Activated T-cell treated with anti-CD3 and anti-CD28 coated beads, Interleukin-2, amount 50 U/mL, for 48 hours (primary cell): ENCODE results near the gene FAM117B.

Experiments used
- DNase-seq, 2 experiments: peaks; one replicate each; pipeline ENCODE4 v3.0.0-alpha.2; 2020

Gene FAM117B

DNA sequence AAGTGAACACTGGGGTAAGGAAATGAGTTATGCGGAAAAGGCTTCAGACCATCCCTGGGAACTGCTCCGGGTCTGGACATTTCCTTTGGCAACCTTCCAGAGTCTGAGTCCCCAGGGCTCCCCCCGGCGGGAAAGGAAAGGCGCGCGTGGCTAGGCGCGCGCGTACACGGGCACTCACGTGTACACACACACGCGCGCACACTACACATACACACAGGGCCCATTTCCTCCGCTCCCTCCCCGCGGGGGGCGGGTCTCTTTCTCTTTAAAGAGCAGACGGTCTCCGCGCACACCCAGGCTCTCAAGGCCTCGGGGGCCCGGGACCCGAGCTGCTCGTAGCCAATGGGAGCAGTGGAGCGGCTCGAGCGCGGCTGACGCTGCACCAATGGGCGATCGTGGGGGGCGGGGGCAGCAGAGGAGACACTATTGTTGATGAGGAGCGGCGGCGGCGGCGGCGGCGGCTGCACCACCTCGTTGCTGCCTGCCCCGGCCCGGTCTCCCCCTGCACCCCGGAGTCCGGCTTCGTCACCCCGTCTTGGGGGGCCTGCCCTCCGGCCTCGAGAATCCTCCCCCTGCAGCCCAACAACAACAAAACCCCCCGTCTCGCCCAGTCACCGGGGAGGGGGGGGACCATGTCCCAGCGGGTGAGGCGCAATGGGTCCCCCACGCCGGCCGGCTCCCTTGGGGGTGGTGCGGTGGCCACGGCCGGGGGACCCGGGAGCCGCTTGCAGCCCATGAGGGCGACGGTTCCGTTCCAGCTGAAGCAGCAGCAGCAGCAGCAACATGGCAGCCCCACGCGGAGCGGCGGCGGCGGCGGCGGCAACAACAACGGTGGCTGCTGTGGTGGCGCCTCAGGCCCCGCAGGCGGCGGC lies at the start of gene FAM117B:
TSS of gene FAM117B (plus strand) at position 414 of the 872 bp plus-strand sequence. CDS start at position 633, 219 bp downstream.
- peak; percentile 99 for DNase-seq

DNA sequence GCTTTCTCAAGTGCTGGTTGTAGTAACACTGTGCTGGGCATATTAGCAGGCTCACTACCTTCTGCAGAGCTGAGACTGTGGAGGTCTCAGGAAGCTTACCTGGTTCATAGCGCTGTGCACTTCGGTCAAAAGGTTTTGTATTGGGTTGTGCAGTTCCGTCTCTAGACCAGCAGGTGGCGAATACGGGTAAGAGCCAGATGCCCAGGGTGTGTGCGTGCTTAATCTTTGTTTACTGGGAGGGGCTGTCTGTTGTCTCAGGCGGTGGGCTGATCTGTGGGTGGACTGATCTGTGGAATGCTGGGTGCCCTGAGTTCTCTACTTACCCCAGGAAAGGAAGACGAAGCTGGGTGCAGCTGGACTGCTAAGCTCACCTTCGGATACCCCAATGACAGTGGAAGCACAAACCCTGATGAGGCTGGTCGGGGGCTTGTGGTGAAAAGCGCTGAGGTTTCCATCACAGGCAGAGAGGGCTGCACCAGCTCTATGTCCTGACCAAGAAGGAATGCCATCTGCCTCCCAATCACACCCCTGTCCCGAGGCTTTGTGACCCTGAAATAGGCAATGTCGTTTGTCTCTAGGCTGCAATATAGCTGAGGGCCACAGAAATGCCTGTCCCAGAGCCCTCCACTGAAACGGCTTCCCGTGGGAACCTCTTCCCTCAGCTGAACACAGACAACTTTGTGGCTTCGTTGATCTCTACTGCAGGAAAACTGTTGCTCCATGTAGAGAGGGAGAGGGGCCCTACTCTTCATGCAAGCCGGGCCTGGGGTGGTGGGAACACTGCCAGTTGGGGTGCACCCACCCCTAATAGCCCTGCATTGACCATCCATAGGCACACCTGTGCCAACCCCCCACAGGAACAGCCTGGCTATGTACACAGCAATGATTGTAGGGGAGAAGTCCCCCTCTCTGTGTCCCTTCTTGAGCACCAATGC lies 45.9 kb upstream of the FAM117B start:
- peak; percentile 69 to 74 for DNase-seq

DNA sequence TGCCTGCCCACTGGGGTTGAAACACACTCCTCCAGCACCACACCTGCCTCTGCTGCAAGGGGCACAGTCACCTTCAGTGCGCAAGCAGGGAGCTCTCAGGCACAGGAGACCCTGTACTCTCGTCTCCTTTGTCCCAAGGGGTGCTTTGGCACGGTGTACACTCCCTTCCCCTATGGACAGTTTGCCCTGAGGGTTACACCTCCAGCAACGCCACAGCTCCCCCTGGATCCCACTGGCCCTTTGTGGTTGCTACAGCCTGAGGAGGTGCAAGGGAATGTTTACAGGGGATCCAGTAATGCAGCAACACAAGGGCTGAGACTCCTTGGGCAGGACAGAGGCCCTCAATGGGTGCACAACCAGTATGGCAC lies 45.2 kb upstream of the FAM117B start:
- no peak for DNase-seq

DNA sequence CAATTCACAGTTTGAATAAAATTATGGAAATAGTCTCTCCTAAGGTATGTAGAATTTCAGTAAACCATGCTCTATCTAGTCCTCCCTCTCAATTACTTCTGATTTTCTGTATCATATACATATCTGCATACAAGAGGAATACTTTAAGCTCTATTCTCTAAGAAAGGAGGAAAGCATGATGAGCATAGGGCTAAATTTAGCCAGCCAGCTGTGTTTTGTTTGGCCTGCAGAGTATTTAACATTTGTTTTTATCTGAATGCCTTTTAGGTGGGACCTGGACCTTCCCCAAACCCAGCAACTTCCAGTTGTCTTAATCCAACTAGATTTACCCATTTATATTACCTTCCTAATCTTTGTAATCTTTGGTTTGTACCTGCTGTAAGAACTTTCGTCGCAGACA lies 42.2 kb upstream of the FAM117B start:
- DNase-seq, result no peak

DNA sequence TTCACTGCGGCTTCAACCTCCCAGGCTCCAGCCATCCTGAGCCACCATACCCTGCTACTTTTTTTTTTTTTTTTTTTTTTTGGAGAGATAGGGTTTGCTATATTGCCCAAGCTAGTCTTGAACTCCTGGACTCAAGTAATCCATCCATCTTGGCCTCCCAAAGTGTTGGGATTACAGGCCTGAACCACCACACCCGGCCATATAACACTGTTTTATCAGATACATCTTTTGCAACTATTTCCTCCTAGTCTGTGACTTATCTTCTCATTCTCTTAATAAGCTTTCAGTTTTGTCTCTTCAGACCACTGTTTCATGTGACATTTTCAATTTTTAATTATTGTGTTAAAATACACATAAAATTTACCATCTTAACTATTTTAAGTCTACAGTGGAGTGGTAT lies 35.7 kb upstream of the FAM117B start:
- no peak for DNase-seq

DNA sequence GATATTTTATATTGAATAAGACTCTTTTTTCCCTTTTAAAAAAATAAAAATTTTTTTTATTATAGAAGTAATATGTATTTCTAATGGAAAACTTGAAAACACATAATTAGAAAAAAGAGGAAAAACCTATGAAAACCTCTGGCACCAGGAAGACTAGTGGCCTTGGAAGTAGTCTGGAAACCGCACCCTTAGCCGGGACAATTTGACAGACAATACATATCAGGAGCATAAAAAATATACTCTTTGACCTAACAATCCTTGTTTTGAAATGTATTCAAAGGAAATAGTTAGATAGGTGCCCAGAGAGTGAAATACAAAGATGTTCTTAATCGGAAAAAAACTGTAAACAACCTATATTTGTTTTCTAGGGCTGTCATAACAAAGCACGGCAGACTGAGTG lies 34.9 kb upstream of the FAM117B start:
- DNase-seq, result no peak

DNA sequence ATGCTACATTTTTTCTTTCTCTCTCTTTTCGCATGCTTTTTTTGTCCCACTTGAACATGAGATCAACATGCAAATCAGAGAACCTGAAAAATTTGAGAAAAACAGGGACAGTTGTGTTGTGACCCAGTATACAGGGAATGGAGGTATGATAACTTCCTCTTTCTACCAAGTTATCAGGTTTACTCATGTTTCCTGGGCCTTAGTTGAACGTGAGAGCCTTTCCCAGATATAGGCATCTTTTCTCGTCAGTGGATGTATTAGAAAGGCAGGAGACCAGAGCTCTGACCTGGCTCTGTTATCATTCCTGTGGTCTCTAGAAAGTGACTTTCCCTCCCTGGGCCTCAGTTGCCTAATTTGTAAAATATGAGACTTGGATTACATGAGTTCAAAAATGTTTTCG lies 30.1 kb upstream of the FAM117B start:
- DNase-seq, result no peak

DNA sequence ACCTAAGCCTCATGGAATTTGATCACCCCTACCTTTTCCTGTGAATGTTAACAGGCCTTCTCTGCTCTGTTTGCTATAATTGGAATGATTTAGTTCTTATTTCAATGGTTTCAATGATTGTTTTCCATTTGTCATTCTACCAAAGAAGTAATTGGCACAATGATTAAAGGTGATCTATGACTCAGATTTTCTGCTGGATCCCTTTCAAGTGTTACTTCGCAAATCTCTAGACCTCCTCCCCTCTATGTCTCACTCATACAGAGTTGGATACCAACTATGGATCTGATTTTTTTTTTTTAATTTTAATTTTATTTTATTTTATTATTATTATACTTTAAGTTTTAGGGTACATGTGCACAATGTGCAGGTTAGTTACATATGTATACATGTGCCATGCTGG lies 29.6 kb upstream of the FAM117B start:
- no peak for DNase-seq

DNA sequence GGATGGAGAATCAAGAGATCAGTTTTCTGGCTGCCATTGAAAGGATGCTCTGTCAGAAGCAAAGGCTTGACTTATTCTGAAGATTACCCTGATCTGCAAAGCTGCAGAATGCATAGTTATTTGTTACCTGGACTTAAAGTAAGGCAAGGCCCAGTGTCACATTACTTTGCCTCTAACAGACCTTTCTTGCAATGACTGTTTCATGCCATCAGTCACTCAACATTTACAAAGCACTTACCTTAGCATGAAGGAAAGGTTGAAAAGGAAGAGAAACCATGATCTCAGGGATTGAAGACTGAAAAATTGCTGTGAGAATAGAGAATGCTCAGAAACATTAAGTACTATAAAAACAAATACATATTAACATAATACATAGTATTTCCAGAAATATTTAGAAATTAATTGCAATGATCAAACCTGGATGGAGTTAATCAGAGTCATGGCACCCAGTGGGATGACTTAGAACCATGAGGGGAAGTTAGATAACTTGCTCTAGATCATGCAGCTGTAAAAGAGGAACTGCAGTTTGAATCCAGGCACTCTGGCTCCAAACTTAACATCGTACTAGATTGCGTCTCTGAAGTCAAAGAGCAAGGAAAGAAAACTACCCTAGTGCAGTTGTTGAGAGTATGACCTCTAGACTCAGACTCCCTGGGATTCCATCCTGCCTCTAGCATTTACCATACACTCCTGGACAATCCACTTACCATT lies 26.5 kb upstream of the FAM117B start:
- DNase-seq, result no peak

DNA sequence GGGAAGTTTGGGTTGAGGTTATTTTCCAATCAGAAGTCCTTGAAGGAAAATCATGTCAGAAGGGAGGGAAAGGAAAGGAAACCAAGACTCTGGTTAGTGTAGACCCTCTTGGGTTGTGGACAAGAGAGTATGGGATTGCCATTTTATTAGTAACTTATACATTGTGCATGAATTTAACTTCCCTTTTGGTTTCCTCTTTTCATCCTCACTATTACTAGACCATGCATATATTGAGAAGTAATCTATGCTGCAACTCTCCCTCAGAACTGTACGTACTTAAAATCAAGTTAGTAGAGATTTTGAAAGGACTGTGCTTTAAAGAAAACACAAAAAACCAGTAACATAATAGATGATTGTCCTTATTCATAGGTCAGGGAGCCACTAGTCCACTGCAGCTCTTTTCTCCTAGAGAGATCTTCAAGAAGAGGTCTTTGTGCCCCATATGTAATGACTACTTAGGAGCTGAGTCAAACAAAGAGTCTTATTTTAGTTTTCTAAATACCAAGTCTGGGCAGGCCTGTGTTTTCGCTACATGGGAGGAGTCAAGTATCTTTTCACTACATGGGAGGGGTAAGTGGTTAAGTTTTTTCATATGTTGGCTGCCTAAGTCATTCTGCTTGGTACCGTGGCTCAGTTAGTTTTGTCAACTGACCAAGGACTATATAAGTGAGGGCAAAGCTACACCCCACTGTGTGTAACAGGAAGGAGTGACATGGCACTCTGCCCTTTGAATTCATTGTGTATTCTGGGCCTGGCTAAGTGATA lies 25.2 kb upstream of the FAM117B start:
- no peak for DNase-seq

DNA sequence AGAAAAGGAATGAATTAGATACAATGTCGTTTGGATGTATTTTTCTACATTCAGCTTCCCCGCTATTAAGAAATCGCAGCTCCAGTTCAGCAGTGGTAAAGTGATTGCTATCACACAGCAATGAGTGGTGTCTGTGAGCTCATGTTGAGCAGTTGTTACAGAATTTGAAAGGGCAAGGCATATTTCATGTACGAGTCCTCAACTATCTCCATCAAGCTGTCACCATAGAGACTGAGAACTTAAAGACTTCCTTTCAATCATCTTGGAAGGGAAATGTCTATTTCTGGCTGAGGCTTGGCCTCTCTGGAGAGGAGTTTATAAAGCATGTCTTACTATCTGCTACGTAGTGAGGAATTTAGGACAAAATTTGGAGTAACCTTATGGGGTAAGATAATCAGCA lies 24.4 kb upstream of the FAM117B start:
- DNase-seq, result no peak

DNA sequence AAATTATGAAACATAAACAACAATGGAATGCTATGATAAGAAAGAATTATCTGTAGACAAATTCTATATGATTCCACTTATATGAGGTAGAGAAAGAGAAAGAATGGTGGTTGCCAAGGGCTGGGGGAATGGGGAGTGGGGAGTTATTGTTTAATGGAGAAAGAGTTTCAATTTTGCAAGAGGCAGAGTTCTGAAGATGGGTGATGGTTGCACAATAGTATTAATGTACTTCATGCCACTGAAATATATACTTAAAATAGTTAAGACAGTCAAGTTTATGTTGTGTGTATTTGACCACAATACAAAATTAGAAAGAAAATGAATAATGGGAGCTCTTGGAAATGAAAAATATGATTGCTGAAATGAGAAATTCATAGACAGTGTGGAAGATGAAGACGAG lies 22.6 kb upstream of the FAM117B start:
- no peak for DNase-seq

DNA sequence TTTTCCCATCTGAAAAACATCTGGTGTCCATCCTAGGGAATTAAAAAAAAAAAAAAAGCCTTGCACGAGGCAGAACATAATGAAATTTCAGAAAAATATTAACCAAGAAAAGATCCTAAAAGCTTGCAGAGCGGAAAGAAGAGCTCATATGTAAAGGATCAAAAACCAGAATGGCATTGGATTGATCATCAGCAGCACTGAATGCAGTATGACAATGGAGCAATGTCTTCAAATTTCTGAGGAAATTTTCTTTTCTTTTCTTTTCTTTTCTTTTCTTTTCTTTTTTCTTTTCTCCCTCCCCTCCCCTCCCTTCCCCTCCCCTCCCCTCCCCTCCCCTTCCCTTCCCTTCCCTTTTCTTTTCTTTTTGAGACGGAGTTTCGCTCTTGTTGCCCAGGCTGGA lies 21.3 kb upstream of the FAM117B start:
- DNase-seq, result no peak

DNA sequence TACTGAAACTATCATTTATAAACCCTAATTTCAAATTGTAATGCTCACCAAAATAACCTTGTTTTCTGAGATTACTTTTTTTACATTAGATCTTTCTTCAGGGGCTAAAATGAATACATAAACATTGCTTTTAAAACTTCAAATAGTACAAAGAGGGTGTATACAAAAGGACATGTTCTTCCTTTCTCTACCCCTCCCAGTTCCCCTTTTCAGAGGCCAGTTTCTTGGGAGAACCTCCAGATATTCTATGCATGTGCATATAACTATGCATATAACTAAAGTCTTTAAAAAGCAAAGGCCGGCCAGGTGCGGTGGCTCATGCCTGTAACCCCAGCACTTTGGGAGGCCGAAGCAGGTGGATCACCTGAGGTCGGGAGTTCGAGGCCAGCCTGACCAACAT lies 10.6 kb upstream of the FAM117B start:
- DNase-seq, result no peak

DNA sequence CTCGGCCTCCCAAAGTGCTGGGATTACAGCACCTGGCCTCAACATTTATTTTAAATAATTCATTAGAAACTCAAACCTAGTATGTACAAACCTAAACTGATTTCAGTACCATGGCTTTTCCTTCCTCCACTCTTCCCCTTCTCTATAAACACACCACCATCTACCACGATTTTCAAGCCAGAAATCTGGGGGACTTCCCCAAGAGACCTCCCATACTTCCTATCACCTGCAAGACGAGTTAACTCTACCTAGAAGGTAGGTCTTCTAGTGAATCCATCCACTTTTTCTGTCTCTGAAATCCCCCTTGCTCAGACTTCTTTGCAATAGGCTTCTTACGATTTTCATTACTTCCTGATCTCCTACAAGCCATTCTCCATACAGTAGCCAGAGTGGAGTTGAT lies 7.7 kb upstream of the FAM117B start:
- DNase-seq, result no peak

DNA sequence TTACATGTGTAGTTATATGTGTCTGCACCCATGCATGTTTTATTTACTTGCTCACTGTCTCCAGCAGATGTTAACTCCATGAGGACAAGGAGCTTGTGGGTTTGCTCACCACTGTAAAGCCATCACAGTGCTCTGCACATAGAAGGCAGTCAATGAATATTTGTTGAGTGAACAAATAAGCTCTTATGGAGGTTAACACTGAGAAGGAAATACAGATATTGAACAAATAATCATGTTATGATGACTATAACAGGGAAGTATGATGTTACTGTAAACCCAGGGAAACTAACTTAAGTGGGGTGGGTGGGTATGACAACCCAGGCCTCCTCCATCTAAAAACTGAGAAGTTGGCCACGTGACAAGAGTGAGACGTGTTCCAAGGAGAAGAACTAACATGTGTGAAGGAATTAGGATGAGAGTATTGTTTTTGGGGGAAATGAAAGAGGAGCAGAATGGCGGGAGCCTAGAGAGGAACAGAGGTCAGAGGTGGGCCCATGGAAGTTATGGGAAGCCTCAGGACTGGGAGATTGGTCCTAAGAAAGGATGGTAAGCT lies 6.0 kb upstream of the FAM117B start:
- DNase-seq, result no peak

DNA sequence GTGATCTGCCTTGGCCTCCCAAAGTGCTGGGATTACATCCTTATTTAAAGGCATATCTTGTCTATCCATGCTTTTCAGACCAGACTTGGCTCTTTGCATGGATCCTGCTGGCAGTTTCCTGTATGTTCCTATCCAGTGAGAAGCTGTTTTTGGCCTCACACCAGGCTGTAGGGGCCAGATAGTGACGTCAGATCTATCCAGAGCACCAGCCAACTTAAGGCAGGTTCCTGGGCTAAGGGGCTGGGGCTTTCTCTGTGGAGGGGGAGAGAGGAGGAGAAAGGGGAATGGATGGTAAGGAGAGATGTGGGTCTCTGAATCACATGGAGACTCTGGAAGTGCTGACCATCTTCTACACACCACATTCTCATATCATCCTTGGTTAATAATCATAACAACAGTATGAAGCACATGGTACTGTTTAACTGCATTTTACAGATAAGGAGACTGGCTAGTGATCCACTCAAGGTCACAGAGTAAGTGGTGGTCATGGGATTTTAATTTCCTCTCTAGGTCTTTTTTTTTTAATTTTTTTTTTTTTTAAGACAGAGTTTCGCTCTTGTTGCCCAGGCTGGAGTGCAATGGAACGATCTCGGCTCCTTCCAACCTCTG lies 2.0 kb upstream of the FAM117B start:
- no peak for DNase-seq

DNA sequence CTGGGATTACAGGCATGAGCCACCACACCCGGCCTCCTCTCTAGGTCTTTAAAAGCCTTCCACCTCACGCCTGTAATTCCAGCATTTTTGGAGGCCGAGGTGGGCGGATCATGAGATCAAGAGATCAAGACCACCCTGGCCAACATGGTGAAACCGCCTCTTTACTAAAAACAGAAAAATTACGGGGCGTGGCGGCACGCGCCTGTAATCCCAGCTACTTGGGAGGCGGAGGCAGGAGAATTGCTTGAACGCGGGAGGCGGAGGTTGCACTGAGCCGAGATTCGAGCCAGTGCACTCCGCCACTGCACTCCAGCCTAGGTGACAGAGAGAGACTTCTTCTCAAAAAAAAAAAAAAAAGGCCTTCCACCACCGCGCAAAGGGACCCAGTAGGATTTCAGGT lies 1.3 kb upstream of the FAM117B start:
- DNase-seq, result no peak

DNA sequence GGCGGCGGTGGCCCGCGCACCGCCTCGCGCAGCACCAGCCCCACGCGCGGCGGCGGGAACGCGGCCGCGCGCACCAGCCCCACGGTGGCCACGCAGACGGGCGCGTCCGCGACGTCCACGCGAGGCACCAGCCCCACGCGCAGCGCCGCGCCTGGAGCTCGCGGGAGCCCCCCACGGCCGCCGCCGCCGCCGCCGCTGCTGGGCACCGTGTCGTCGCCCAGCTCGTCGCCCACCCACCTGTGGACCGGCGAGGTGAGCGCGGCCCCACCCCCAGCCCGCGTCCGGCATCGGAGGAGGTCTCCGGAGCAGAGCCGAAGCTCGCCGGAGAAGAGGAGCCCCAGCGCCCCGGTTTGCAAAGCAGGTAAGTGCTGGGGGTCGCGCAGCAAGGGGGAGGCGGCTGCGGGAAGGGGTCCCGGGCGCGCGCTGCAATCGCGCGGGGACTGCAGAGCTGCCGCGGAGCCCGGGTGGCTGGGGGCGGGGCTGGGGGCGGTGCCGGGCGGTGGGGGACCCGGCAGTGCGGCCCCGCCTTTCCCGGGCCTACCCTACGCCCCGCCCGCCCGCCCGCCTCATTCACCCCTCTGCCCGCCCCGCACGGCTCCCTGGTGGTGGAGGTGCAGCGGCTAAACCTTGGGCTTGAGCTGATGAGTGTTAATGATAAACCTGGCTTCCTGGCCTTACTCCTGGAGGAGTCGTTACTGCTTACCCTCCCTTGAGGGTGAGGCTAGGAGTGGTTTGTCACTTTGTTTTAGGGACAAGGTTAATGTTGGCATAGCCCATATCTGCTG lies 851 bp downstream of the FAM117B start:
- DNase-seq, result peak; percentile 88 to 89

DNA sequence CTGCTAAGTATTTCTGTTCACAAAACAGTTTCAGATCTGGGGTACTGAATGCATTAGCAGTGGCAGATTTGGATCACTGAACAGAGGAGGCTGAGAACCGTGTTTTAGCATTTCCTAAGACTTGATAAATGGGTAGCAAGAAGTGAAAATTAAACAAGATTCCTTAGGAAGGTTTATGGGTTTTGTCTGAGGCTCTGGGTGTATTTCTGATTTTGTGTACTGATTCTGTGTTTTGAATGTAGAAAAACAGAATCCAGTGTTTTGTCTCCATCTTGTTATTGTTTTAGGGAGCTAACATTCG lies 1.4 kb downstream of the FAM117B start:
- no peak for DNase-seq

DNA sequence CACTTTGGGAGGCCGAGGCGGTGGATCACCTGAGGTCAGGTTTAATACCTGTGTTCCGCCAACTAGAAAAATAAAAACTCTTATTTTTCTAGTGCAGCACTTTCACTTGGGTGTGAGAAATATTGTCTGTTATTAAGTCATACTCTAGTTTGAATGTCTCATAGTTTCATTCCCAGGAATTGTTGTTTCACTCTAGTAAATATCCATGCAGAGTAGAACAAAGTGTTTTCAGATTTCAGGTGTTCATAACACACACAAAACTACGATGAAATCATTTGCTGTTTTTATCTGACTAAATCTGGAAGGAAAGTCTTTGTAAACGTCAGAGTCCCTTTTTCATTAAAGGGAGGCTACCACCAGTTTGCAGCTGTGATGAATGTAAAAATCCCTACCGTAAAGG lies 4.0 kb downstream of the FAM117B start:
- DNase-seq, result no peak
